ENCODE measurements around the gene ASIP. TPM values are rescaled to one million over a fixed set of nuclear protein-coding genes. Genes with fewer than 3 reads are reported as not detected.

Gene ASIP
- total and polyA plus RNA-seq, 2 of the 13 experiments (the other 11 are each of a cell fraction or from before 2014, with no cell fraction given) = not detected

DNA sequence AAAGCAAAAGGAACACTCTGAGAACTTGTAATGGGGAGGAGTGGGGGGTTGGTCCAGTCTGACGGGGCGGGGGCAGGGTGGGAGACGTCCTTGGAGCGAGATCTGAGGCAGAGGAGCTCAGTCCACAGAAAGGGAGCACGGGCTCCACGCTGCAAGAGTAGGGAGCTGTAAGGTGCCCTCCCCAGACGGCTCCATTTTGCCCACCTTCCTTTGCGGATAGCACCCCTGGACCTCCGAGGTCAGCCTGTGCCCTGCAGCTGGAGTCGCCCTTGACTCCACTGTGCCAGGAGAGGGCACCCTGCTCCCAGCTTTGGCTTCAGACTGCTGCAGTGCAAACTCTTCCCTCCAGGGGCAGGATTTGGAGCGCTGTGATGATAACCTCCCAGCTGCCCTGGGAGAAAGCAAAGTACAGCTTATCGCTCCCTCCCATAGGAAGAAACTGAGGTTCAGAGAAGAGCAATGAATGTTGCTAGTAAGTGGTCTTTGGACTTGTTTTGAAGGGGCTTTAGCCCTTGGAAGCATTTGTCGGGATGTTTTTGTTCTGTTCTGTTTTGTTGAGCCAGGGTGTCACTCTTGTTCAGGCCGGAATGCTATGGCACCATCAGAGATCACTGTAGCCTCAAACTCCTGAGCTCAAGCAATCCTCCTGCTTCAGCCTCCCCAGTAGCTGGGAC, 71.5 kb downstream of the ASIP start (continued):
- TF ChIP-seq ZUFSP (CRISPR knock-in tag; IDR thresholded peaks at IDR 0.05; ENCODE audit: borderline replicate concordance) = no peak
- no peak for TF ChIP-seq ISX (CRISPR knock-in tag; conservative IDR thresholded peaks at IDR 0.05)
- peak; percentile 90; the same call in 1 of the 2 replicates for TF ChIP-seq KDM5B (CRISPR knock-in tag; IDR thresholded peaks at IDR 0.05; ENCODE audit: borderline replicate concordance)
- peak; percentile 86 for TF ChIP-seq BORCS8-MEF2B (CRISPR knock-in tag; IDR thresholded peaks at IDR 0.05)
- no peak for TF ChIP-seq KLF13 (CRISPR knock-in tag; IDR thresholded peaks at IDR 0.05)
- TF ChIP-seq GATA4 (IDR thresholded peaks at IDR 0.05; ENCODE audit: borderline replicate concordance, low read depth) = no peak
- no peak for TF ChIP-seq ZBTB14 (CRISPR knock-in tag; IDR thresholded peaks at IDR 0.05)
- TF ChIP-seq, protein P1, sequence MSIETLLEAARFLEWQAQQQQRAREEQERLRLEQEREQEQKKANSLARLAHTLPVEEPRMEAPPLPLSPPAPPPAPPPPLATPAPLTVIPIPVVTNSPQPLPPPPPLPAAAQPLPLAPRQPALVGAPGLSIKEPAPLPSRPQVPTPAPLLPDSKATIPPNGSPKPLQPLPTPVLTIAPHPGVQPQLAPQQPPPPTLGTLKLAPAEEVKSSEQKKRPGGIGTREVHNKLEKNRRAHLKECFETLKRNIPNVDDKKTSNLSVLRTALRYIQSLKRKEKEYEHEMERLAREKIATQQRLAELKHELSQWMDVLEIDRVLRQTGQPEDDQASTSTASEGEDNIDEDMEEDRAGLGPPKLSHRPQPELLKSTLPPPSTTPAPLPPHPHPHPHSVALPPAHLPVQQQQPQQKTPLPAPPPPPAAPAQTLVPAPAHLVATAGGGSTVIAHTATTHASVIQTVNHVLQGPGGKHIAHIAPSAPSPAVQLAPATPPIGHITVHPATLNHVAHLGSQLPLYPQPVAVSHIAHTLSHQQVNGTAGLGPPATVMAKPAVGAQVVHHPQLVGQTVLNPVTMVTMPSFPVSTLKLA (IDR thresholded peaks at IDR 0.05) = no peak
- no peak for TF ChIP-seq NR1H2 (CRISPR knock-in tag; IDR thresholded peaks at IDR 0.05; ENCODE audit: borderline replicate concordance, low read depth)
- TF ChIP-seq MTF2 (CRISPR knock-in tag; IDR thresholded peaks at IDR 0.05; ENCODE audit: borderline replicate concordance) = peak; percentile 77
- TF ChIP-seq ZNF800 (CRISPR knock-in tag; IDR thresholded peaks at IDR 0.05) = peak; percentile 12; the same call in 1 of the 2 replicates
- no peak for TF ChIP-seq ZBTB8A (CRISPR knock-in tag; IDR thresholded peaks at IDR 0.05; ENCODE audit: borderline replicate concordance, low read depth)
- no peak for TF ChIP-seq GABPA (IDR thresholded peaks at IDR 0.05; ENCODE audit: low read depth, low read length)
- no peak for TF ChIP-seq GABPA (CRISPR knock-in tag; IDR thresholded peaks at IDR 0.05; ENCODE audit: low read depth)
- TF ChIP-seq ZNF138 (CRISPR knock-in tag; IDR thresholded peaks at IDR 0.05; ENCODE audit: low read depth) = 0 out of 2 replicates have a peak, but pooled peaks have one; percentile 61
- no peak; the same call in 1 of the 2 replicates for TF ChIP-seq LBX2 (CRISPR knock-in tag; IDR thresholded peaks at IDR 0.05; ENCODE audit: borderline replicate concordance)
- no peak for TF ChIP-seq TCF7L2 (IDR thresholded peaks at IDR 0.05; ENCODE audit: low read depth, low read length)
- TF ChIP-seq, protein P2, sequence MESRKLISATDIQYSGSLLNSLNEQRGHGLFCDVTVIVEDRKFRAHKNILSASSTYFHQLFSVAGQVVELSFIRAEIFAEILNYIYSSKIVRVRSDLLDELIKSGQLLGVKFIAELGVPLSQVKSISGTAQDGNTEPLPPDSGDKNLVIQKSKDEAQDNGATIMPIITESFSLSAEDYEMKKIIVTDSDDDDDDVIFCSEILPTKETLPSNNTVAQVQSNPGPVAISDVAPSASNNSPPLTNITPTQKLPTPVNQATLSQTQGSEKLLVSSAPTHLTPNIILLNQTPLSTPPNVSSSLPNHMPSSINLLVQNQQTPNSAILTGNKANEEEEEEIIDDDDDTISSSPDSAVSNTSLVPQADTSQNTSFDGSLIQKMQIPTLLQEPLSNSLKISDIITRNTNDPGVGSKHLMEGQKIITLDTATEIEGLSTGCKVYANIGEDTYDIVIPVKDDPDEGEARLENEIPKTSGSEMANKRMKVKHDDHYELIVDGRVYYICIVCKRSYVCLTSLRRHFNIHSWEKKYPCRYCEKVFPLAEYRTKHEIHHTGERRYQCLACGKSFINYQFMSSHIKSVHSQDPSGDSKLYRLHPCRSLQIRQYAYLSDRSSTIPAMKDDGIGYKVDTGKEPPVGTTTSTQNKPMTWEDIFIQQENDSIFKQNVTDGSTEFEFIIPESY (CRISPR knock-in tag; IDR thresholded peaks at IDR 0.05) = peak; percentile 95
- peak; percentile 100 for TF ChIP-seq RAD21 (CRISPR knock-in tag; IDR thresholded peaks at IDR 0.05)
- TF ChIP-seq HNRNPH1 (optimal IDR thresholded peaks at IDR 0.05; ENCODE audit: low read depth, low read length) = no peak
- TF ChIP-seq SMARCC2 (IDR thresholded peaks at IDR 0.05) = no peak

All from HepG2 (cell line).